ENCODE results near the gene ATOSB.

The ATOSB gene

GRCh38 chr9:35112257-35113020, 3.2 kb downstream of the ATOSB start:
- peak; percentile 26 for DNase-seq

- peak; percentile 98 for DNase-seq
Measured at GRCh38 chr9:35111001-35111933, 4.4 kb downstream of the ATOSB start.

GRCh38 chr9:35110327-35110761, 5.3 kb downstream of the ATOSB start:
- DNase-seq: no peak

- no peak for DNase-seq
Measured at GRCh38 chr9:35108946-35109575, 6.6 kb downstream of the ATOSB start.

- no peak for DNase-seq
Measured at GRCh38 chr9:35108461-35108860, 7.2 kb downstream of the ATOSB start.

- no peak for DNase-seq
Measured at GRCh38 chr9:35107297-35108290, 8.1 kb downstream of the ATOSB start.

GRCh38 chr9:35106343-35106730, 9.3 kb downstream of the ATOSB start:
- DNase-seq: no peak

- DNase-seq: no peak
Measured at GRCh38 chr9:35105571-35106342, 9.9 kb downstream of the ATOSB start.

GRCh38 chr9:35105126-35105525, 10.5 kb downstream of the ATOSB start:
- no peak for DNase-seq

GRCh38 chr9:35104586-35104985, 11.1 kb downstream of the ATOSB start:
- no peak for DNase-seq

GRCh38 chr9:35103660-35104191, 11.9 kb downstream of the ATOSB start:
- no peak for DNase-seq

- peak; percentile 95 for DNase-seq
Measured at GRCh38 chr9:35102769-35103659, 12.6 kb downstream of the ATOSB start, which contains the start of gene STOML2. STOML2 (minus strand) TSS chr9:35103131; CDS start chr9:35103094, 37 bp downstream.

- DNase-seq: no peak
Measured at GRCh38 chr9:35102465-35102768, 13.2 kb downstream of the ATOSB start.

GRCh38 chr9:35097573-35097972, 18.1 kb downstream of the ATOSB start:
- DNase-seq: no peak

GRCh38 chr9:35096035-35096849, 19.4 kb downstream of the ATOSB start, which contains the start of gene PIGO:
PIGO (minus strand) TSS chr9:35096591; CDS start chr9:35095565, 1,026 bp downstream.
- DNase-seq: peak; percentile 91

GRCh38 chr9:35091536-35091935, 24.1 kb downstream of the ATOSB start:
- no peak for DNase-seq

GRCh38 chr9:35089434-35089833, 26.2 kb downstream of the ATOSB start:
- no peak for DNase-seq

GRCh38 chr9:35085078-35085477, 30.6 kb downstream of the ATOSB start:
- DNase-seq: no peak
